NCI-H748 treated with DMSO at 0.1 percent for 48 hours (cell line): ENCODE results near the gene NKTR.

Experiments
- DNase-seq: peaks from one replicate; lab custom pipeline; 2025; lab: John Stamatoyannopoulos, UW

The NKTR gene

DNA sequence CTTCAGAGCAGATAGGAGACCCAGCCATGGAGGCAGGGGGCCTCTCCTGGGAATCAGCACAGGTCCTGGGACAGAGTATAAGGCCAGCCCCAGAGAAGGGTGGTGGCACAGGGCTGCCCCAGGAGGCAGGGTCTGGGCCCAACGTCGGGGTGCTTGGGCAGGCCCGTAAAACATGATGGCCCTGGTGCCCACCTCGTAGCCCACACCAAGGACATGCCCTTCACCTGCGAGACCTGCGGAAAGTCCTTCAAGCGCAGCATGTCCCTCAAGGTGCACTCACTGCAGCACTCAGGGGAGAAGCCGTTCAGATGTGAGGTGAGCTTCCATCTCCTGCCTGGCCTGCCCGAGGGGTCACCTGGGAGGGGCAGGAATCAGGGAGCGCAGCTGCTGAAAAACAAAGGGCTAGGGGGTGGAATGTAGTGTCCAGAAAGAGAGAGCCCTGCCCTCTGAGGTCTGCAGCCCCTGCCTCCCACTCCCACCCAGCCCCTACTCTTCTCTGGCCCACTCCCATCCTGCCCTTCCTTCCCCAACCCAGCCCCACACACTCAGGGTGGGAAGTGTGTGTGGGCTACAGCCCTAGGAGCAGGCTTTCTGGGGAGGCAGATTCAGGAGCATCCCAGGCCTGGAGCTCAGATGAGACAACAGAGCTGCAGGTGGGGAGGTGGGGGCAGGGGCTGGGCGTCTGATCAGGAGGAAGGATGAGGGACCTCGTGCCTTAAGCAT lies 62.5 kb downstream of the NKTR start:
- DNase-seq, result no peak

DNA sequence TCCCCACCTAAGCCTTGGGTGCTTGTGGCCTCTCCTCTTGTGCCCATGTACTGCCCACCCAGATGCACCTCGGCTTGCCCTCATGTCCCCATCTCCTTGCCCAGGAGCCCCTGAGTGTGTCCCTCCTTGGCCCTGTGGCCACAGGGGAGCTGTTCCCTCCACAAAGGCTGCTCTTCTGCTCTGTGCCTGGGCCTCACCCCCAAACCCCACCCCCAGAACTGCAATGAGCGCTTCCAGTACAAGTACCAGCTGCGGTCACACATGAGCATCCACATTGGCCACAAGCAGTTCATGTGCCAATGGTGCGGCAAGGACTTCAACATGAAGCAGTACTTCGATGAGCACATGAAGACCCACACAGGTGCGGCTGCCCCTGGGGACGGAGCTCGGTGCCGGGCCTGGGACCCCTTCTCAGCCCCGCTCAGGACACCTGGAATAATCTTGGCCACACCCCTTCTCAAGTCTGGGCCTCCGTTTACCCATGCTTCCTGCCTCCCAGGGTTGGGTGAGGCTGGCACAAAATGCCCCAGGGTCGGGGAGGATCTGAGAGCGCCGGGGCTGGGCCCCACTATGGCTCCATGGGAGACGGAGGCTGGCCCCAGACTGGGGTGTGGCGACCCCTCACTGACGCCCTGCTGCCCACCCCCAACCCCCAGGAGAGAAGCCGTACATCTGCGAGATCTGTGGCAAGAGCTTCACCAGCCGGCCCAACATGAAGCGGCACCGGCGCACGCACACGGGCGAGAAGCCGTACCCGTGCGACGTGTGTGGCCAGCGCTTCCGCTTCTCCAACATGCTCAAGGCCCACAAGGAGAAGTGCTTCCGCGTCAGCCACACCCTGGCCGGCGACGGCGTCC lies 63.3 kb downstream of the NKTR start:
- no peak for DNase-seq

DNA sequence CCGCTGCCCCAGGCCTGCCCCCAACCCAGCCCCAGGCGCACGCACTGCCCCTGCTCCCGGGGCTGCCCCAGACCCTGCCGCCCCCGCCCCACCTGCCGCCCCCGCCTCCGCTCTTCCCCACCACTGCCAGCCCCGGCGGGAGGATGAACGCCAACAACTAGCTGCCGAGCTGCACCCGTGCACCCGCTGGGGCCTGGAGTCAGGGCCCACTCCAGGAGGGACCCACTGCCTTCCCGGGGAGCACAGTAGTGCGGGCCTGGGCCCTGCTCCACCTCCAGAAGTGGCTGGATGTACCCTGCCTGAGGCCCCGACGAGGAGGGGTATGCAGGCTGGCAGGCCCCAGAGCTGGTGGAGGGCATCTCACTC lies 63.9 kb downstream of the NKTR start:
- no peak for DNase-seq

DNA sequence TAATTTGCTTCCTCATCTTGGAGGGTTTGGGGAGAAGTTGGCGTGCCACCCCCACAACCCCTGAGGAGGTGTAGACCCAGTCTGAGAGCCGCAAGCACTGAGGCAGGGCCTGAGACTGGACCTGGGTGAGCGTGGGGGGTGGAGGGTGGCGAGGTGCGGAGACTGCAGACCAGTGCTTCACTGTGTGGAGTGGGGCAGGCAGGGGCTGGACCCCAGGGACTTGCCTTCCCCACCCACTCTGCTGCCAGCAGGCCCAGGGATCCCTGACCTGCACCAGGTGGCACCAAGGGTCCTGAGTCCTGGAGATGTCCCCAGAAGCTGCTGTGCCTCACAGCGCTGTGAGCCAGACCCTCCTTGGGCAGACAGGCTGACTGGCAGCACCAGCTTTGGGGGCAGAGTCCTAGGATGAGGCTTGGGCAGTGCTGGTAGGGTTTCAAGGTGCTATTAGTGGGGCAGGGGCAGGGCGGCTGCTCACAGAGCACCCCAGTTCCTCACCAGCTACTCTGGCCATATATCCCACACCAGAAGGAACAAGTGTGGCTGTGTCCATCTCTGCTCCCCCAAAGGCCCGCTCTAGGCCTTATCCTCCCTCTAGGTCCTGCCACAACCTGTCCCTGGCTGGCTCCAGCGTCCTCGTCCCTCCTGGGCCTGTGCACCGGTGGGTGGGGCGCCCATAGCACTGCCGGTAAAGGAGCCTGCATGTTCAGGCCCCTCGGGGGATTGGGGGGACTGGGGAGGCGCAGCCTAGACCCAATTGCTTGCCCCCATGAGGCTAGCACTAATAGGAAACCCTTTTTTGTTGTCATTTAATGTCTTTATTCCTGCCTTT lies 64.8 kb downstream of the NKTR start:
- no peak for DNase-seq

DNA sequence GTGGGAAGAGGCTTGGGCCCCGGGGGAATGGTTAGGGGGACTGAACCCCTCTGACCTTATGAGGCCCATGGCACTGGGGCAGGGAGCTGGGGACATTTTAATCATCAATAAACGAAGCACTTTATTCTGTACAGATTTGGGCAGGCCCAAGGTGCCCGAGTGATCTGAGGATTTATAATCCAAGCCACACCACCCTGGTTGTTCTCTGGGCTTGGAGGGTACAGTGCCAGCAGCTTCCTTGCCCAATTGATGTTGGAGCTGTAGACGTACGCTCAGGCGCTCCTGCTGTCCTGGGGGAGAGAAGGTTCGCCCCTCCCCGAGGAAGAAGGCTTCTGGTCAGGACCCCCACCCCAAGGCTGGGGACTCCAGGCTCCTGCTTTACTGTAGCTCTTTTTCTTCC lies 65.5 kb downstream of the NKTR start:
- no peak for DNase-seq

DNA sequence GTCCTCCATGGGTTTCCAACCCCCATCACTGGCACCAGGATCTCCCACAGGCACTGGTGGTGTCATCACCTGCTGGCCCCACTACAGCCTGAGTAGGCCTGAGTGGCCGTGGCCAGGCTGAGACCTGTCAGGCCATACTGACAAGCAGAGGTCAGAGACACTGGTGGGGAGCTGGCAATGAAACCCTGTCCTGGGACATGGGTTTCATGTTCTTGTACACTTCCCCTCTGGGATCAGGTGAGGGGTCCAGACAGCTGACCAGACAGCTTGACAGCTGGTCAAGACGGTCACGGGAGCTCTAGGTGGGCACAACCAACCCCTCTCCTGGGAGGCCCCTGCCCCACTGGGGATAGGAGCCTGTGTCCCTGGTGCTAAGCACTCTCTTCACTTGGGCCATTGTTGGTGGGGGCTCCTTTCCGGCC lies 66.1 kb downstream of the NKTR start:
- no peak for DNase-seq

DNA sequence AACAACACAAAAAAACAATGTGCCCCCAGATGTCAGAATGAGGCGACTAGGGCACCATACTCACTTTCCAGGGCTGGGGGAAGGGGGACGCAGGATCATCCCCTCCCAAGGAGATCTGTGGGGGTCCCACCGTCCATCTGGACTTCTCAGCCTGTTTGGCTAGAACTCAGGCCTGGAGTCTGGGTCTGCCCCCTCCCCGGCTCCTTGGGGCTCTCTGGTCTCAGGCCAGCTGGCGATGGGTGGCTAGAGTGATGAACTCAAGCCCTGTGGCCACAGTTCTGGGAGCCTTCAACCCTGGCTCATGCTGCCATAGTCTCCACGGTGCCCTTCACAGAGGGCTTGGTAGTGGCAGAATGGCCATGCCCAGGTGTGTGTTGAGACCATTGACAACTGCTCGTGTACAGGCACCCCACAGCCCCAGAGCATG lies 66.6 kb downstream of the NKTR start:
- DNase-seq, result no peak

DNA sequence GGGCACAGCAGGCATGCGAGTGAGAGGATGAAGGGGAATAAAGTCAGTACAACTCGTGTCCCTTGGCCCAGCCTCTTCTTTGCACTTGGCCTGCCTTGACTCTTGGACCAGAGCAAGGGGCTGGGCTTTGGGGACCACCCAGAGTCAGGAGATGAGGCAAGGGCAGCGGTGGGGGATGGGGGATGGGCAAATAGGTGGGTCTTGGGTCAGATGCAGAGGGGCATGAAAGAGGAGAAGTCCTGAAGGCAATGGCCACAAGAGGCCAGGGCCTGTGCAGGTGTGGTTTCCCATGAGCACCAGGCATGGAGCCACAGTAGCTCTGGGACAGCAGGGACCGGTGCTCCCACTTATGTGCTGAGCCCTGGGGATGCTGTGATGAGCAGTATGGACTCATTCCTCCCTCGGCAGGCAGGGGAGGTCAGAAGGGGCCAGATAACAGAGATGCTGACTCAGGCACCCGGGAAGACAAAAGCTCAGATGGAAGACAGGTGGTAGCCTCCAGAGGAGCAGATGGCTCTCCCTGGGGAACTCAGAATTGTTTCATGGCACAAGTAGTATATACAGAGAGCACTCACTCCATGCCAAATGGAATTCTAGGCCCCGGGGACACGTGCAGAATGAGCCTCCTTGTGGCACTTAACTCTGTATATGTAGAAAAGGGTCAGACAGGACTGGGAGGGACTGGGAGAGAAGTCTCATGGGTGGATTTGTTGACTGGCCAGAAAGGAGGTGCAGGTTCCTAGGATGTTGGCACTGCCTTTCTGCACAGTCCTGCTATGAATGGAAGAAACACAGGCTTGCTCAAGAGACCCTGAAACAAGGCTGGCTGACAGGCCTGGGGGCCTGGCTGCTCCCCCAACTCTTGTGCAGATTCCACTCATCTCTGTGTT lies 67.3 kb downstream of the NKTR start:
- DNase-seq, result no peak

DNA sequence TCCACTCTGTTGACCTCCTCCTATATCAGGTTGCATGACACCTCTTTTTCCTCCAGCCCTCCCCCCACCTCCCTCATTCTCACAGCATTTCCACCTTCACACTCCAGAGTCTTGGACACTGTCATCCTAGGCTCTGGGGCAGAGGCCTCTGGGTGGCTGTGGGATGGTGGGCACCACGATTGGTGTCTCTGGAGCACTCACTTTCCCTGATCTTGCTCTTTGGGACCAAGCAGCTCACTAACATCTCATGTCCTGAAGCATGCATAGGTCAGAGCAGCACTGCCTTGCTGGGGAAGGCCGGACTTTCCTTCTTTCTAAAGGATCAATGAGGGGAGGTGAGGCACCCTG lies 67.9 kb downstream of the NKTR start:
- no peak for DNase-seq

DNA sequence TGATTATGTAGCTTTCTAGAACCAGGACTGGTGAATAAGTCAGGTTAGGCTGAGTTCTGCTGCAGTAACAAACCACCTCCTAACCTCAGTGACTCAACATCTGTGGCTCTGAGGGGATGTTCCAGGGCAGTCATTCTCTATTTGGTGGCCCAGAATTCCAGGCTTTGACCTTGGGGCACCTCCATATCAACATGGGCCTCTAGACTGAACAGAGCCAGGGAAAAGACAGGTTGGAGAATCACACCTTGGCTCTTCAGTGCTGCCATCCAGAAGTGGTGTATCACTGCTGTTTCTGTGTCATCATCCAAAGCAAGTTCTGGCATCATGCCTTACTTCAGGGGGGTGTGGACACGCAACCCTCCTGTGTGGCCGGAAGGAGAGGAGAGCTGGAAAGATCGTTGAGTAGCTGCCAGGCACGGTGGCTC lies 68.3 kb downstream of the NKTR start:
- no peak for DNase-seq

DNA sequence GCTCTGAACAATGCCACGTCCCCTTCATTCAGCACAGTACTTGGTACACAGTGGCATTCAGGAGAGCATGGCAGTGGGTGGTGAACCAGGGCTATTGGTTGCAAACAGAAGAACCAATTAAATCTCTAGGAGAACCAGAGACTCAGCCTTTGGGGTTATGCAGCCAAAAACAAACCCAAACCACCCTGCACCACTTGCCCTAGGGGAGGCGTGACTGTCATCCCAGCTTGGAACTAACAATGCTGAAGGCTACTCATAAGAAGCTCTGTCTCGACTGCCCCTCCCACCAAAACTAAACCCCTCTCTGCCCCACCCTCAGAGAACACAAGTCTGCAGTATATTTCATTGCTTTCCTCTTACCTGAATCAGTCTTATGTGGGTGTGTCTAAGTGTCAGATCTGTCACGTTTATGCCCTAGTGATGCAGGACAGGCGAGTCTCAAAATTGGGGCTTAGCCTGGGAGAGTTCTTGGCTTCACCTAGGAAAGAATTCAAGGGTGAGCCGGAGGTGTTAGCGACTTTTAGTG lies 69.6 kb downstream of the NKTR start:
- DNase-seq, result no peak

DNA sequence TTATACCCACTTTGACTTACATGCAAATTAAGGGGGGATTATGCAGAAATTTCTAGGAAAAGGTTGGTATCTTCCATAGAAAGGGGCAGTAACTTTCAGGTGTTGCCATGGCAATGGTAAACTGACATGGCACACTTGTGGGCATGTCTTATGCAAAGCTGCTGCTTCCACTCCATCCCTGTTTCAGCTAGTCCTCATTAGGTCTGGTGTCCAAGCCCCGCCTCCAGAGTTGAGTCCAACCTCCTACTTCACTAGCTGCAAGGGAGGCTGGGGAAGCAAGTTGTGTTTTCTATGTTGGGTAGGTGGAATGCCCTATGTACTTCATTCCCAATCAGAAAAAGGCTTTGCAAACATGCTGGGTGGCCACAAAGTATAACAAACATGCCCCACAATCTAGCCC lies 70.2 kb downstream of the NKTR start:
- no peak for DNase-seq

DNA sequence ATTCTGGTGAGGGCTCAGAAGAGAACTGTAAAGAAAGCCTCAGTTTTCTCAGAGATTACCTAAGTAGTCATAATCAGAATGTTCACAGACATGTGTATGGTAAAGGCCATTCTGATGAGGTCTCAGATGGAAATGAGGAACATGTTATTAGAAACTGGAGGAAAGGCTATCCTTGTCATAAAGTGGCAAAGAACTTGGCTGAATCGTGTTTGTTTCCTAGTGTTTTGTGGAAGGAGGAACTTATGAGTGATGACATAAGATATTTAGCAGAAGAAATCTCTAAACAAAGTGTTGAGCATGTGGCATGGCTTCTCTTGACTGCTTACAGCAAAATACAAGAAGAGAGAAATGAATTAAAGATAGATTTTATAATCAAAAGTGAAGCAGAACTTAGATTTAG lies 72.0 kb downstream of the NKTR start:
- DNase-seq, result no peak

DNA sequence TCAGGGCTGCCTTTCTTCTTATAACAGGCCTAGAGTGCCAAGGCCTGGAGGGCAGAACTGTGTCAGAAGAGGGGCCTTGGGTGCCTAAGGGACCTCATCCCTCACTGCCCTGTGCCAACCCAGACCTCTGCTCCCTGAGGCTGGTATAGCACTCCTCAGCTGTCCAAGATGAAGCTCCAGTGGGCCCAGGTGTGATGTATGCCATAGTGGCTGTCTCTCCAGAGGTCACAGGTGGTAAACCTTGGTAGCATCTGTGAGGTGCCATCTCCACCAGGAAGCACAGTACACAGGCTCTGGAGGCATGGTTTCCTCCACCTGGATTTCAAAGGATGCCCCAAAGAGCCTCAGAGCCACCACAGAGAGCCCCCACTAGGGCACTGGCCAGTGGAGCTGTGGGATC lies 72.6 kb downstream of the NKTR start:
- no peak for DNase-seq

DNA sequence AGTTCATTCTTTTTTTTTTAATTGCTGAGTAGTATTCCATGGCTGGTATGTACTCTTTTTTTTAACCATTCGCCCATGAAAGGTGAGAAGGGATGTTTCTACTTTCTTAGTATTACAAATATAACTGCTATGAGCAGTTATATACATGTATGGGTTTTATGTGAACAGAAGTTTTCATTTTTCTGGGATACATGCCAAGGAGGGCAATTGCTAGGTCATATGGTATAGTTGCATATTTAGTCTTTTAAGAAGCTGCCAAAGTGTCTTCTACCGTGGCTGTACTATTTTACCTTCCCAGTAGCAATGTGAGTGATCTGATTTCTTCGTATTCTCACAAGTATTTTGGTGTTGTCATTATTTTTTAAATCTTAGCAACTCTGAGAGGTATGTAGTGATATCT lies 73.7 kb downstream of the NKTR start:
- no peak for DNase-seq

DNA sequence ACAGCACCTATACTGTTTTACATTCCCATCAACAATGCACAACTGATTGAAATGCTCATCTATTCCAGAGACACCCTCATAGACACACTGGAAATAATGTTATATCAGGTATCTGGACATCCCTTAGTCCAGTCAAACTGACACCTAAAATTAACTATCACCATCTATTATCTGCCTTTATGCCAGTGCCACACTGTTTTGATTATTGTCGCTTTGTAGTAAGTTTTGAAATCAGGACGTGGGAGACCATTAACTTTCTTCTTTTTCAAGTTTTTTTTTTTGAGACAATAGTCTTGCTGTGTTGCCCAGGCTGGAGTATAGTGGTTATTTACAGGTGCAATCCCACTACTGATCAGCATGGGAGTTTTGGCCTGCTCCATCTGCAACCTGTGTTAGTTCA lies 75.4 kb downstream of the NKTR start:
- no peak for DNase-seq

DNA sequence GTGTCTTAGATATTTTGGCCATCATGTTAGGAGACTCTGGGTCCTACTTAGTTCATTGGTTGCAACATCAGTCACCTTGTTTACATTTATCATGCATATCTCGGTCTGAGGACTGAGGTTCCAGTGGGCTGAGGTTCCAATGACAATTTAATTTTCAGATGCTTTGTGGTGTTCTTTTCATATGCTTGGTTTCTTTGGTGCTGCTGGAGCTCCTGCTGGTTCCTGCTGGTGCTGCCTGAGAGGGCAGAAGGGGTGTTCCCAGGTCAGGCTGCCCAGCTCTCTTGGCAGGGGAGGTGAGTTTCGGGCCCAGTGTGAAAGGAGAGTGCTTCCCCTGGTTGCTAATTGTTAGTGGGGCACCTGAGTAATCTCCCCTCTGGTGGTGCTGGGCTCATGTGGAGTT lies 78.0 kb downstream of the NKTR start:
- no peak for DNase-seq

DNA sequence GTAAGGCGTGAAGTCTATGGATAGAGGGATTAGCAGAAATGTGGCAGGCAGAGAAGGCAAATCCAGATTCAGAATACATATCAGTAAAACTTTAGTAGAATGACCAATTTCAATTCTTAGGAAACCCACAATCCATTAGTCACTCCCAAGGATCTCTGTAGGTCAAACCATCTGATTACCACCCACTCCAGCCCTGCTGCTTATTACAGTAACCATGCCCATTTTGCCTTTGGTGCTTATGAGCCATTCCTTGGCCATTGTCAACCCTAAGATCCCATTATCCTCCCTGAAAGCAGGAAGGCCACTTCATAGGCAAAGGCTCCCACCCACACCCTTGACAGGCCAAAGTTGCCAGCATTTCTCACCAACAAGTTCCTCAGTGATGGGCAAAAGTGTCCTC lies 79.8 kb downstream of the NKTR start:
- DNase-seq, result no peak

DNA sequence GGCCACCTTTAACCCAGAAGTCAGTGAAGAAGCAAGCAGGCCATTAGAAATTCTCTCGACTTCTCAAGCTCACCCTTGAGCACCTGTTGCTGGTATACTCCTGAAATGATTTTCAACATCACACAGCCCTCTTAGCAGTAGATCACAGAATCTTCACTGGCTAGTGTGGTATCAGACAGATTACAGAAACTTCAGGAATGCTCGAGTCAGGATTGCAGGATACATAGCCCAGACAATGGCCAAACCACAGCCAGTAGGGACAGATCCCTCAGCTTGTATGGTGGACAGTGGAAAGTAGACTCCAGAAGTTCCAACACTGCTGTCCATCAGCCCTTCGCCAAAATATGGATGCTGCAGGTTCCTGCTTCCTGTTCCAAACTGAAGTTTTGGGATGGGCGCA lies 80.3 kb downstream of the NKTR start:
- no peak for DNase-seq

DNA sequence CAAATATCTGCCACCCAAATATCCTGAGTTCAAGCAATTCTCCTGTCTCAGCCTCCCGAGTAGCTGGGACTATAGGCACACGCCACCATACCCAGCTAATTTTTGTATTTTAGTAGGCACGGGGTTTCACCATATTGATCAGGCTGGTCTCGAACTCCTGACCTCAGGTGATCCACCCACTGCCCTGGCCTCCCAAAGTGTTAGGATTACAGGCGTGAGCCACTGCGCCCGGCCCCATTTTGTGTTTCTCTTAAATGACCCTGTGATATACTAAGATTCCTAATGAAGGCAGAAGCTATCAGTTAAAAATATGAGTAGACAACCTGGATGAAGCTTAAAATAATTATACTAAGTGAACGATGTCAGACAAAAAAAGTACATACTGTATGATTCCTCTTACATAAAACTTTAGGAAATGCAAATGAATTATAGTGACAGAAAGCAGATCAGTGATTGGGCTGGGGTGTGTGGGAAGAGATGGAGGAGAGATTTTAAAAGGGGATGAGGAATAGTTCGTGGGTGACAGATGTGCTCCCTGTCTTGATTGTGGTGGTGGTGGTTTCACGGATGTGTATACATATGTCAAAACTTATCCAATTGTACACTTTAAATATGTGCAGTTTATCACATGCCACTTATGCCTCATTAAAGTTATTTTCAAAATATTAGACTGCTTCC lies 81.0 kb downstream of the NKTR start:
- no peak for DNase-seq
